Eye (tissue), 1 donor: Measurements from ENCODE around the gene KRTAP10-11.
"Not testable (repeated sequence)": the region's sequence is repeated elsewhere in the genome, so short reads cannot be mapped to it uniquely, and the experiment has no call there.

Experiments used
- DNase-seq: peaks from one replicate; pipeline ENCODE4 v3.0.0-alpha.2; 2015

The KRTAP10-11 gene

DNA sequence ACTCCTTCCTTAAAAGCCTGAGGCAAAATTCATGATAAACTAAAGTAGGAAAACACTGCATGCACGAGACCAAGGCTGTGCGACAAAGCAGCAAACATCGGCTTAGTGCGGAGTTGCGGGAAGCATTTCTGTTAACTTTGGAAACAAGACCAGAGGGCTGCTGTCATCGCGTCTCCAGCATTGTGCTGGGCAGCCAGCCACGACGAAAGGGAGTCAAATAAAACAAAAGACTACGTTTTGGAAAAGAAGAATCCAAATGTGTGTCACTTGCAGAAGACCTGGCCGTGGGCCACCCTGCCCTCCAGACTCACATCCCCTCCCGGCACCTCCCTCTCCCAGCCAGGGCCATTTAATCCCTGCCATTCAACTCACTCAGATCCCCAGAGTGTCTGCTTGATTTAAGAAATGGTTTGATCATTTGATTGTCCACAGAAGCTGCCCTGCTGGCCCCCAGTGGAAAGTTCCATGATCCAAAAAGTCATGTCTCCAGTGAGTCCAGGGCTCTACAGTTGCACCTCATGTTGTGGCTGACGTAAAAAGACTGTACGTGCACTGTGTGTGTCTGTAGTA is 2.4 kb upstream of the KRTAP10-11 start:
- peak; percentile 14 for DNase-seq

- no peak for DNase-seq
Observed at GRCh38 chr21:44644878-44645277, 1.3 kb upstream of the KRTAP10-11 start.

- DNase-seq, result peak; percentile 34
Observed at GRCh38 chr21:44647222-44647552, 973 bp downstream of the KRTAP10-11 start.

DNA sequence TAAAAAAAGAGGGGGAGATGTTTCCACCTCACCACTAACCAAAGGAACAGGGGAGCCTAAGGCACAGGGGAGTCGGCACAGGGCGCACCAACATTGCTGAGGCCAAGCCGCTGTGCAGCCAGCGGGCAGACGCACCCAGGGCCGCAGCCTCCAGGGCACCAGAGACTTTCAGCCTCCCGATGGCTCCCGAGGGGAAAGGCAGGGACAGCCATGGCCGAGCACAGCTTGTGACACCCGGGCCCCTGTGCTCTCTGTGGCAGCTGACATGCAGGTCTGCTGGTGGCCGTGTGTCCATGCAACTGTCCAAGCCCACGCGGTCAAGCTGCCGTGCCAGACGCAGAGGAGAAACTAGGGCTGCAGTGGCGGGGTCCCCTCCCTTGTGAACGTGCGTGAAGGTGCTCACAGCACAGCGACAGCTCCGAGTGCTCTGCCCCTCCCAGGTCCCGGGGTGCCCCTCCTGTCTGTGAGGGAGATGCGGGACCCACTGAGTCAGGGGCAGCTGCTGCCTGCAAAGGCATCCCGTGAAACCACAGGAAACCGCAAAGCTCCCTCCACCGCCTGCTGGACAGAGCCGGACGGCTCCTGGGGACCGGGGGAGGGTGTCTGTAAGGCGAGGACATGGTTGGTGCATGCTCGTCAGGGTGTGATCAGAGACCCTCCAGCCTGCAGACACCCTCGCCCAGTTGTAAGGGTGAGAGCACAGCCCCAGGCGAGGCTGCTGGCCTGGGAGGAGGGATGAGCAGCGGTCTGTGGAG is 2.5 kb downstream of the KRTAP10-11 start:
- no peak for DNase-seq

DNA sequence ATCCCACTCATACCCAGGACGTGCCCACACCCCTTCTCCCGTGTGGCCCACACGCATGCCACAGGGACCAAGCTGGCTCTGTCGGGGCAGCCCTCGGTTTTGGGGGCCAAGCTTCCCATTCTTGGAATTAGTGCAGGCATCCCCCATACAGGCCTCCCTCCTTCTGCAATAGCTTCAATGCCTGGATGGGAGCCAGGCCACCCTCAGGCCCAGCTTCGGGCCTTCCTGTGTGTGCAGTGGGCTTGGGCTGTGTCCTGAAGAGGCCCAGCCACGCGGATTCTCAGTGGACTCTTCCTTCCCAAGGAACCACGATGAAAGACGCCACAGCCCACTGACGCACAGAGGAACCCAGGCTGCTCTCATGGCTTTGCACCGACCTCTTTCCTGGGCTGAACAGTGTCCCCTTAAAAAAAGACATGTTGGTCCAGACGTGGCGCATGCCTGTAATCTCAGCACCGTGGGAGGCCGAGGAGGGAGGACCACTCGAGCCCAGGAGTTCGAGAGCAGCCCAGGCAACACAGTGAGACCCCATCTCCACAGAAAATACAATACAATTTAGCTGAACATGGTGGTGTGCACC is 3.4 kb downstream of the KRTAP10-11 start:
- DNase-seq, result no peak

- DNase-seq, result no peak
Observed at GRCh38 chr21:44650265-44650972, 4.2 kb downstream of the KRTAP10-11 start.

DNA sequence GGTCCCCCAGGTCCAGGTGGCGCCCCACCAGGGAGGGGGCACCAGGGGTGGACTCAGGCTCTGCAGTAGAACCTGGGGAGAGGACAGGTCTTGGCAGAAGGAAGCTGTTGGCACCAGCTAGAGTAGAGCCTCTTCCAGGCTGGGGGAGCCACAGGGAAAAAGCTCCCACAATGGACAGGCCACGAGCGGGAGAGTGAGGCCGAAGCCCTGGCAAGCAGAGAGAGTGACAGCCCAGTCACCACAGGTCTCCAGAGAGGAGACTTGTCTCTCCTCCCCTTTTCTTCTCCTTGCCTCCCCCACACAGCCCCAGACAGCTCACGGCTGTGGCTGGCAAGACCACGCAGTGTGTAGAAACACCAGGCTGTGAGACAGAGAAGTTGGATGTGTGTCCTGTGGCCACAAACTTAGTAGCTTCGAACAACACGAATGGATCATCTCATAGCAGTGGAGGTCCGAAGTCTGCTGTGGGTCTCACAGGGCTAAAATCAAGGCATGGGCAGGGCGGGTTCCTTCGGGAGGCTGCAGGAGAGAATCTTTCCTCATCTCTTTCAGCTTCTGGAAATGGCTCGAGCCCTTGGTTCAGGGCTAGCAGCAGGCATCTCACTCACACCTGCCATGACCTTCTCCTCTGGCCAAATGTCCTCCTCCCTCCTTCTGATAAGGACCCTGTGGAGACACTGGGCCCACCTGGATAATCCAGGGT is 4.9 kb downstream of the KRTAP10-11 start:
- DNase-seq, result no peak

DNA sequence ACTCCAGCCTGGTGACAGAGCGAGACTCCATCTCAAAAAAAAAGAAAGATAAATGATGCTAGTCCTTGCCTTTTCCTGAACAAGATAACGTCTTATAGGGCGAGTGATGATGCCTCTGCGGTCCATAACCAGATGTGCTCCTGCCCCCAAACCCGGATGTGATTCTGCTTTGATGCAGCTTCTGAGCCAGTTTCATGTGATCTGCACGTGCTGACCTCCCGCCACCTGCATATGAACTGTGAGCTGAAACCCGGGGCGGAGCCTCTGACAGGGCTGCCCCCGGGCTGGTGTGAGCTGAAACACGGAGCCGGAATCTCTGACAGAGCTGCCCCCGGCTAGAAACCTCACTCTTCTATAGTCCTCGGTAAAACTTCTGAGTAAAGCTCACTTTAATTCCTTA is 6.9 kb downstream of the KRTAP10-11 start:
- no peak for DNase-seq

DNA sequence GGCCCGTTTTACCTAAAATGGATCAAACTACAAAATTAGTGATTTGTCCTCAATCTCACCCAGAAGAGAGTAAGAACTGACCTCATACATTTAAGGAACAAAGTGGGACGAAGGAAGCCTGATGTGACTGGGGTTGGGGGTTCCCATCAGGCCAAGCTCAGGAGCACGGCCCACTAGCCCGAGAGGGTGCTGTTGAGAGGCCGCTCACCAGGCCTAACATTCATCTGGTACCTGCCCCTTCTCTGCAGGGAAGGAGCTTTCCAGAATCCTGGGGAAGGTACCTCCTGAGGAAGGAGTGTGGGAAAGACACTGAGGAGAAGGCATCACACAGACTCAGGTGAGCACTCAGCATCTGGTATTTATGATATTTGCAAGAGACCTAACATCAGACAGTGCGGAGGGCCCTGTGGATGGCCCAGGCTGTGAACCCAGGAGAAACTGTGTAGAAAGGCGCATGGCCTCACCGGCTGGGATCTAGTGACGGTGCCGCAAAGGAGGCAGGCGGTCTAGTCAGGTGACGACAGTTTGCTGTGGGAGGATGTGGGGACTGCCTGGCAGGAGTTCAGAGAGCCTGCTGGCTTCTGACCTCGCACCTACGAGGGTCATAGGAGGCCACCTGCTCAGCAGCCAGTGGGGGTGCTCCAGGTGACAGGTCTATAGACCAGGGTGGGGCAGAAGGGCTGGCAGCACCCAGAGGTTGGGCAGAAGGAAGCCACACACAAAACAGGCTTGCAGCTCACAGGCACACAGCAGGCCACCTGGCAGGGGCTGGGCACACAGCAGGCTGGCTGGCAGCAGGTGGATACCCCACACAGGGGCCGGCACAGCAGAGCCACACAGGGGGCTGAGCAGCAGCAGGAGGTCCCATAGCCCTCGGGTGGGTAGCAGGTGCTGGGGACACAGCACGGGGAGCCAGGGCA is 7.7 kb downstream of the KRTAP10-11 start:
- no peak for DNase-seq

DNA sequence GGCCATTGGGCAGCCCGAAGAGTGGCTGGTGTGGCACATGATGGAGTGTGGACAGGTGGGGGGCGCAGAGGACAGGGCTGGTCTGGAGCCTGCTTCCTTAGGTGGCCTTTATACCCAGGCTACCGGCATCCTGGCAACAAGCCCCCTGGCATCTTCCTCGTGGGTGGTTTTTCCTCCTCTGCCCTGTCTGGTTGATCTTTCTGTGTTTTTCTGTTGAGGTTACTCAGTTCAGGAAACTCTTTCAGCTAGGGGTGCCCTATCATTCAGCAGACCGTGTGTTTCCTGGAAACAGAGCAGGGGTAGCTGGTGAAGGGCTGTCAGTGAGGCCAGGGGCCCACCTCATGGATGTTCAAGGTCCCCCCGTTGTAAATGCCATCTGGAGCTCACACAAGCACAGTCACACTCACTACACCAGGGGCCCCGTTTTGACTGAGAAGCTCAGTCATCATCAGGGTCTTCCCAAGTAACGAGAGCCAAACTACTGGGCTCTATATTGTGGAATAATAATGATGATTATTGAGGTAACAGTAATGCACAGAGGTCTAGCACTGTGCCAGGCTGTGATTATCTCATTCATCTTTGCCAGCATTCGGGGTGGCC is 8.5 kb downstream of the KRTAP10-11 start, which contains the start of gene KRTAP12-4:
Gene KRTAP12-4, minus strand, starts transcription at position 84 of the 600 bp plus-strand sequence. Its CDS starts 45 bp downstream, at position 39.
- no peak for DNase-seq

DNA sequence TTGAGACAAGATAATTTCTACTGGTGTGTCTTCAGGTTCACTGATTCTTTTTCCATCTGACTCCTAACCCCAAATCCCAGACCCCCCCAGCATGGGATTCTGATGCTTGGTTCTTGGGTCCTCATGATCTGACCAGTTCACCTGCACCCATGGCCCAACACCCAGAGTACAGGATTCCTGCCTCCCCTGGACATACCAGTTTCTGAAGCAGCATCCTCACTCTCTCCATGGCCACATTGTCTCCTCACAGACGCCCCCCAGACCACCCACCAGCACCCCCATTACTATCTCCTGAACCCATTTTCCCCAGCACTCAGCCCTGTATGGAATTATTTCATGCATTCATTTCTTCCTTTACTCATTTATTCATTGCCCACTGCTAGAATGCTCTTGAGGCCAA is 10.7 kb downstream of the KRTAP10-11 start:
- DNase-seq, result no peak

- no peak for DNase-seq
Observed at GRCh38 chr21:44657635-44658540, 11.7 kb downstream of the KRTAP10-11 start, which contains the start of gene KRTAP12-3. Gene KRTAP12-3, plus strand, starts transcription at chr21:44657932. Its CDS starts 48 bp downstream, at chr21:44657980.

DNA sequence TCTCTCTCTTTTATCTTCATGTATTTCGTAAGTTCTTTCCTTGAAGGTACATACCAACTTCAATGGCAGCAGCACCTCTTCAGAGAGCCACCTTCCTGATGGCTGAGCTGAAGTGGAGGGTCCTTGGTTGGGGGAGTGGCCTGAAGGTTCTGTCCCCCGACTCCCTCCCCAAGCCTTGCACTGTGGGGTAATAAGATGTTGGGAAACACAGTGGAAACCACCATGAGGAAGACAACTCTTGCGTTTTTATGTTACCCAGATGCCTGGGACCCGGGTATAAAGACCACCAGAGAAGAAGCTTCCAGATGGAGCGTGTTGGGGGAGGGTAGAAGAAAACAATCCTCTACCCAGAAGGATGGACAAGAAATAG is 12.3 kb downstream of the KRTAP10-11 start:
- DNase-seq, result no peak

GRCh38 chr21:44658913-44659595 is 12.8 kb downstream of the KRTAP10-11 start:
- no peak for DNase-seq

- not testable (repeated sequence) for DNase-seq
Observed at GRCh38 chr21:44661567-44661966, 15.4 kb downstream of the KRTAP10-11 start.

GRCh38 chr21:44664691-44665090 is 18.5 kb downstream of the KRTAP10-11 start:
- no peak for DNase-seq

DNA sequence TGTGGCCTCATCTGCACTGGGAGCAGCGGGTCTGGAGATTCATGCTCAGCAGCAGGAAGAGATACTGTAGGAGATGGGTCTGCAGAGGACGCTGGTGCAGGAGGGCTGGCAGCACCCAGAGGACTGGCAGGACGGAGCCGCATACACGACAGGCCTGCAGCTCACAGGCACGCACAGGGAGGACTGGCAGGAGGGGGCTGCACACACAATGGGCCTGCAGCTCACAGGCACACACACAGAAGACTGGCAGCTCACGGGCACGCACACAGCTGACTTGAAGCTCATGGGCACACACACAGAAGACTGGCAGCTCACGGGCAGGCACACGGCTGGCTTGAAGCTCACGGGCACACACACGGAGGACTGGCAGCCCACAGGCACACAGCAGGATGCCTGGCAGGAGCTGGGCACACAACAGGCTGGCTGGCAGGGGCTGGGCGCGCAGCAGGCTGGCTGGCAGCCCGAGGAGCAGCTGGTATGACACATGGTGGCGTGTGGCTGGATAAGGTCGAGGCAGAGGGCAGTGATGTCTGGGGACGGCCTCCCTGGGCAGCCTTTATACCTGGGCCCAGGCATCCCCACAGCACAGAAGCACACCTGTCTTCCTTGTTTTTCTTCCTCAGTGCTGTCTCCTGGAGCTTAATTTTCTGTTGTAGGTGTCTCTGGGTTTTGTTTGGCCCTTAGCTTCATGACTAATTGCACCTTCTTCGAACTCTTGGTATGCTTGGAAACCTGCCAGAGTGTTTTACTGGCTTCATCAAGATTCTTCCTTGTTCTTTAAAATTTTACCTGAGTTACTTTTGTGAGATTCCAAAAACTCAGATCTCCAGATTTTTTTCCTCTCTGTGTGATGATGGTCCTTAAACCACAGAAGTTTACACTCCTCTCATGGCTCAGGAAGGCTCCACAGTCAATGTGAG is 20.4 kb downstream of the KRTAP10-11 start, which contains the start of gene KRTAP12-2:
Gene KRTAP12-2, minus strand, starts transcription at position 527 of the 920 bp plus-strand sequence. Its CDS starts 41 bp downstream, at position 486.
- DNase-seq, result no peak

- no peak for DNase-seq
Observed at GRCh38 chr21:44667612-44668011, 21.4 kb downstream of the KRTAP10-11 start.
